Trophoblast cell (in vitro differentiated cells and primary cell): Measurements from ENCODE around the gene AP1S3.

Source experiments
- DNase-seq, 2 donors: peaks; one replicate each; pipeline ENCODE4 v3.0.0-alpha.2; 2016
- H2AFZ ChIP-seq: 2 replicates; pipeline ENCODE4 v1.6.1; 2013; ENCODE audit warnings: low read length, moderate library complexity, mild to moderate bottlenecking; ENCODE audit not compliant: insufficient read depth, poor library complexity
- H2AK5ac ChIP-seq: 2 replicates; pipeline ENCODE4 v1.6.1; 2013; ENCODE audit warnings: mild to moderate bottlenecking, low read length
- H2BK120ac ChIP-seq: 2 replicates; pipeline ENCODE4 v1.6.1; 2013; ENCODE audit warnings: low read length, mild to moderate bottlenecking, moderate library complexity; ENCODE audit not compliant: insufficient read depth, poor library complexity
- H2BK12ac ChIP-seq: 2 replicates; pipeline ENCODE4 v1.6.1; 2013; ENCODE audit warnings: mild to moderate bottlenecking, low read length, moderate library complexity
- H2BK5ac ChIP-seq: 2 replicates; pipeline ENCODE4 v1.6.1; 2013; ENCODE audit warnings: low read length, low read depth, moderate library complexity, mild to moderate bottlenecking; ENCODE audit not compliant: poor library complexity
- H3K14ac ChIP-seq: 2 replicates; pipeline ENCODE4 v1.6.1; 2013; ENCODE audit warnings: mild to moderate bottlenecking, low read length
- H3K18ac ChIP-seq: 2 replicates; pipeline ENCODE4 v1.6.1; 2013; ENCODE audit warnings: mild to moderate bottlenecking, low read length
- H3K23ac ChIP-seq: 2 replicates; pipeline ENCODE4 v1.6.1; 2013; ENCODE audit warnings: low read length
- H3K27ac ChIP-seq: 2 replicates; pipeline ENCODE4 v1.5.1; 2013; ENCODE audit warnings: low read depth, mild to moderate bottlenecking, inconsistent platforms, low read length, moderate library complexity
- H3K27me3 ChIP-seq: 2 replicates; pipeline ENCODE4 v1.6.1; 2013; ENCODE audit warnings: inconsistent platforms, mild to moderate bottlenecking, low read length, moderate library complexity; ENCODE audit not compliant: insufficient read depth
- H3K36me3 ChIP-seq, 2 experiments: 1 replicate in 1 of 2; 2 replicates in 1 of 2; pipeline ENCODE4 v1.6.1; 2013; ENCODE audit warnings: low read length in 2 of 2, mild to moderate bottlenecking in 2 of 2, moderate library complexity in 1 of 2; ENCODE audit not compliant: insufficient read depth in 2 of 2, control insufficient read depth in 1 of 2
- H3K4ac ChIP-seq: 2 replicates; pipeline ENCODE4 v1.6.1; 2013; ENCODE audit warnings: low read depth, mild to moderate bottlenecking, low read length, moderate library complexity
- H3K4me1 ChIP-seq, 2 experiments: 1 replicate in 1 of 2; 2 replicates in 1 of 2; pipeline ENCODE4 v1.6.1; 2013; ENCODE audit warnings: low read length in 2 of 2, mild to moderate bottlenecking in 2 of 2, moderate library complexity in 1 of 2; ENCODE audit not compliant: insufficient read depth in 2 of 2, control insufficient read depth in 1 of 2
- H3K4me2 ChIP-seq: 2 replicates; pipeline ENCODE4 v1.6.1; 2013; ENCODE audit warnings: inconsistent platforms, mild to moderate bottlenecking, low read length, moderate library complexity
- H3K4me3 ChIP-seq: 2 replicates; pipeline ENCODE4 v1.5.1; 2013; ENCODE audit warnings: mild to moderate bottlenecking, low read depth, low read length, inconsistent platforms
- H3K79me1 ChIP-seq: one replicate; pipeline ENCODE4 v1.6.1; 2013; ENCODE audit warnings: low read length
- H3K79me2 ChIP-seq: 2 replicates; pipeline ENCODE4 v1.6.1; 2013; ENCODE audit warnings: low read length, mild to moderate bottlenecking; ENCODE audit not compliant: control insufficient read depth, insufficient read depth, poor library complexity
- H3K9ac ChIP-seq: 2 replicates; pipeline ENCODE4 v1.6.1; 2013; ENCODE audit warnings: mild to moderate bottlenecking, low read length
- H3K9me3 ChIP-seq: 2 replicates; pipeline ENCODE4 v1.6.1; 2013; ENCODE audit warnings: low read depth, mild to moderate bottlenecking, control low read depth, inconsistent platforms, low read length; ENCODE audit not compliant: insufficient read depth
- H4K12ac ChIP-seq: 2 replicates; pipeline ENCODE4 v1.6.1; 2013; ENCODE audit warnings: low read depth, mild to moderate bottlenecking, low read length, moderate library complexity
- H4K8ac ChIP-seq: 2 replicates; pipeline ENCODE4 v1.6.1; 2013; ENCODE audit warnings: low read depth, mild to moderate bottlenecking, low read length, moderate library complexity
- H4K91ac ChIP-seq: one replicate; pipeline ENCODE4 v1.6.1; 2013; ENCODE audit warnings: low read depth, mild to moderate bottlenecking, low read length, moderate library complexity
- WGBS: extraction: QIAGEN DNeasy Blood & Tissue Kit; methylation state at CpG from one replicate; pipeline ENCODE4 v1.1.7; 2013; ENCODE audit warnings: missing lambda C conversion rate; ENCODE audit not compliant: insufficient read length, insufficient coverage; ENCODE audit errors: extremely low coverage; 5-methylcytosine and 5-hydroxymethylcytosine counted together

AP1S3 gene

GRCh38 chr2:223774193-223774592 lies 63.2 kb downstream of the AP1S3 start:
- no peak overlapping the region for H2AFZ ChIP-seq
- H3K4me1 ChIP-seq: peaks cover 4 to 7% of the 10 kb centered on the region in 2 experiments

GRCh38 chr2:223772363-223772762 lies 65.0 kb downstream of the AP1S3 start:
- Histone ChIP-seq H3K36me3 (no peaks in the 10 kb centered on the region), H3K4ac (no peak overlapping the region), H3K14ac (no peak overlapping the region), H2AFZ (no peak overlapping the region), H3K23ac (no peak overlapping the region), H3K9me3 (no peaks in the 10 kb centered on the region), H4K8ac (no peak overlapping the region), H2BK5ac (no peak overlapping the region), H3K18ac (no peak overlapping the region), H3K9ac (no peak overlapping the region), H2BK120ac (no peak overlapping the region), H4K91ac (no peak overlapping the region), H3K4me3 (no peak overlapping the region), H2BK12ac (no peak overlapping the region), H4K12ac (no peak overlapping the region), H3K79me1 (no peaks in the 10 kb centered on the region), H3K4me1 (peaks cover 4% of the 10 kb centered on the region in 2 experiments), H2AK5ac (no peak overlapping the region), H3K27me3 (no peaks in the 10 kb centered on the region), H3K4me2 (no peak overlapping the region), H3K79me2 (no peaks in the 10 kb centered on the region), H3K27ac (no peak overlapping the region)
- peak in 1 of 2 donors; percentile 45 for DNase-seq
- no CpG with 5 or more reads among the region's 3 CpGs for WGBS

More at GRCh38 chr2:223774193-223774592, 63.2 kb downstream of the AP1S3 start:
- Histone ChIP-seq H3K14ac (no peak overlapping the region), H2BK120ac (no peak overlapping the region), H3K79me1 (no peaks in the 10 kb centered on the region), H2BK12ac (no peak overlapping the region), H4K12ac (no peak overlapping the region), H3K23ac (no peak overlapping the region), H3K4me3 (no peak overlapping the region), H3K4ac (no peak overlapping the region), H3K36me3 (no peaks in the 10 kb centered on the region), H3K18ac (no peak overlapping the region), H4K8ac (no peak overlapping the region), H3K27me3 (no peaks in the 10 kb centered on the region), H3K27ac (no peak overlapping the region), H3K9me3 (no peaks in the 10 kb centered on the region), H2BK5ac (no peak overlapping the region), H2AK5ac (no peak overlapping the region), H3K79me2 (peaks cover 1% of the 10 kb centered on the region), H3K9ac (no peak overlapping the region), H4K91ac (no peak overlapping the region), H3K4me2 (no peak overlapping the region)
- WGBS: no CpG with 5 or more reads among the region's 8 CpGs
- DNase-seq: no peak

- Histone ChIP-seq H3K36me3 (no peaks in the 10 kb centered on the region), H3K4ac (no peak overlapping the region), H3K4me3 (no peak overlapping the region), H3K23ac (no peak overlapping the region), H4K91ac (no peak overlapping the region), H2BK120ac (no peak overlapping the region), H3K4me2 (no peak overlapping the region), H2BK12ac (no peak overlapping the region), H2BK5ac (no peak overlapping the region), H4K12ac (no peak overlapping the region), H3K9me3 (no peaks in the 10 kb centered on the region), H3K14ac (no peak overlapping the region), H3K27me3 (no peaks in the 10 kb centered on the region), H3K27ac (no peak overlapping the region), H3K9ac (no peak overlapping the region), H3K4me1 (no peaks in the 10 kb centered on the region), H3K18ac (no peak overlapping the region), H3K79me1 (no peaks in the 10 kb centered on the region), H2AK5ac (no peak overlapping the region), H2AFZ (no peak overlapping the region), H4K8ac (no peak overlapping the region), H3K79me2 (no peaks in the 10 kb centered on the region)
- WGBS: no CpG with 5 or more reads among the region's 4 CpGs
- DNase-seq: no peak
Measured at GRCh38 chr2:223771475-223771874, 65.9 kb downstream of the AP1S3 start.

- Histone ChIP-seq H3K4me3 (no peak overlapping the region), H3K9me3 (no peaks in the 10 kb centered on the region), H2BK5ac (no peak overlapping the region), H3K4ac (no peak overlapping the region), H3K4me1 (no peaks in the 10 kb centered on the region), H3K4me2 (no peak overlapping the region), H3K27ac (no peak overlapping the region), H2BK120ac (no peak overlapping the region), H3K18ac (no peak overlapping the region), H2BK12ac (no peak overlapping the region), H3K27me3 (no peaks in the 10 kb centered on the region), H3K14ac (no peak overlapping the region), H4K12ac (no peak overlapping the region), H3K23ac (no peak overlapping the region), H2AFZ (no peak overlapping the region), H3K9ac (no peak overlapping the region), H3K79me1 (no peaks in the 10 kb centered on the region), H4K91ac (no peak overlapping the region), H3K36me3 (no peaks in the 10 kb centered on the region), H2AK5ac (no peak overlapping the region), H3K79me2 (no peaks in the 10 kb centered on the region), H4K8ac (no peak overlapping the region)
- DNase-seq: no peak
- no CpG with 5 or more reads among the region's 3 CpGs for WGBS
Measured at GRCh38 chr2:223768179-223768578, 69.2 kb downstream of the AP1S3 start.
